Left forelimb (tissue), 1 donor: Measurements from ENCODE around the gene LIN52.

Experiments
- DNase-seq: peaks from one replicate; pipeline ENCODE4 v3.0.0-alpha.2; 2018; ENCODE audit warnings: low spot score

LIN52 gene

GRCh38 chr14:74194506-74195274 lies 109.9 kb downstream of the LIN52 start:
- DNase-seq = no peak

DNA sequence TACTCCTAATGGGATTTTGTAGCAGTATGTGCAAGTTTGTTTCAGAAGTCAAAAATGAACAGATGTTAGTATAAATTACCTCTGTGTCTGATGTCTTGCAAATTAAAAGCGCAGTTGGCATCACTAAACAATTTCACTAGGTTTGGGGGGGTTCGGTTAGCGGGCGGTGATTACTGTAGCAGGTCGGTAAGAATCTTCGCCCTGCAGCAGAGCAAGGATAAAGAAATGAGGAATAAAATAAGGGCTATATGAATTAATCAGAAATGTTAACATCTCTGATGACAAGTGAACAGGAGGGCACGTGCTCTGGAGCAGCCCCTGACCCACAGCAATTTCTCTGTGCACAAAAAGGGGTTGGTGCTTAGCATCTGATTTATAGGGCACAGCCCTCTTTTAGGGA lies 110.9 kb downstream of the LIN52 start:
- no peak for DNase-seq

DNA sequence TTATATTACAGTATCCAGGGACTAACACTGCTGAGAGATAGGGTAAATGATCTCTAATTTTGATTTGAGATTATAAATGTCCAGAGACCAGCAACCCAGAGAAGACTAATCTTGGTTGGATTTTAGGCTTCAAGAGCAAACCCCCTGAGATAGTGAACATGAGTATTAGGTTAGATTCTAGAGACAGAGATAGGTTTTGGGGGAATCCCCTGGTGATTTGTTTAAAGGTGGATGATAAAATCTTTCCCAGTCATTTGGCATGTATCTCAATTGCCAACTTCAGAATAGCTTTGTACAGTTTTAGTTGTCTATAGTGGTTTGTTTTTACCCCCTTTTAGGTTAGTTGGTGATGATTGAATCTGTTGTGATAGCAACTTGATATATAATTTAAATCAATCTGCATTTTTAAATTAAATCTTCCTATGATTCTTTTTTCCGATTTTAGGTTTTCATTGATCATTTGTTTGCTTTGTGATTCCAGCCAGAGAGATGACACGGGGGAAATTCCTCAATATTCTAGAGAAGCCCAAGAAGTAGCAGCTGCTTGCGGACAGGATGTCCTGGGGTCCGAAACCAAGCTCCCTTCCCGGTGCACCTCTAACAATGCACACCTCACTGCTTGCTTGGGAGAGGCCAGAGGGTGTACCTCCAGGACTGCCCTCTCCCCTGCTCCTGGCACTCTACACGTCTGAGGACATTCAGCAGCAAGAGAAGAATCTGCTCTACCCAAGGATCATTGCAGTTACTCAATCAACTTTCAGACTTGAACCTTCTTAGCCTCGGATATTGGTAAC lies 113.9 kb downstream of the LIN52 start:
- DNase-seq = no peak

GRCh38 chr14:74202113-74202512 lies 117.4 kb downstream of the LIN52 start:
- DNase-seq = no peak

- no peak for DNase-seq
Measured at GRCh38 chr14:74203639-74204038, 118.9 kb downstream of the LIN52 start.

GRCh38 chr14:74204491-74204890 lies 119.7 kb downstream of the LIN52 start:
- no peak for DNase-seq

DNA sequence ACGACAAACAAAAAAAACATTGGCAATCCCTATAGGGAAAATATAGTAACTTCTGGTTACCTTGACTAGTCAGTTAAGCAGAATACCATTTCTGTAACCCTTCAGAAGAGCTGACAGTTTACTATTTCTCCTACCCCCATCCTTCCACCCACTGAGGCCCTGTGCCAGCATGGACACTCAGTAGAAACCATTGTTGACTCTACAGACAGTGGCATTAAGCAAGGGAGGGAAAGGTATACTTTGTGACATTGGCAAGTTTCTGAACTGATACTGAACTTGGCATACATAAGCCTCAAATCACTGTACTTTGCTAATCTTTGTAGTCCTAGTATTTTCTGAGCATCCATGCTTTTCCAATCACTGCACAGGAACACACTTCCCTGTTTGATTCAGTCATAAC lies 121.1 kb downstream of the LIN52 start:
- no peak for DNase-seq

- no peak for DNase-seq
Measured at GRCh38 chr14:74207943-74208342, 123.2 kb downstream of the LIN52 start.

- DNase-seq = no peak
Measured at GRCh38 chr14:74208642-74209041, 123.9 kb downstream of the LIN52 start.

DNA sequence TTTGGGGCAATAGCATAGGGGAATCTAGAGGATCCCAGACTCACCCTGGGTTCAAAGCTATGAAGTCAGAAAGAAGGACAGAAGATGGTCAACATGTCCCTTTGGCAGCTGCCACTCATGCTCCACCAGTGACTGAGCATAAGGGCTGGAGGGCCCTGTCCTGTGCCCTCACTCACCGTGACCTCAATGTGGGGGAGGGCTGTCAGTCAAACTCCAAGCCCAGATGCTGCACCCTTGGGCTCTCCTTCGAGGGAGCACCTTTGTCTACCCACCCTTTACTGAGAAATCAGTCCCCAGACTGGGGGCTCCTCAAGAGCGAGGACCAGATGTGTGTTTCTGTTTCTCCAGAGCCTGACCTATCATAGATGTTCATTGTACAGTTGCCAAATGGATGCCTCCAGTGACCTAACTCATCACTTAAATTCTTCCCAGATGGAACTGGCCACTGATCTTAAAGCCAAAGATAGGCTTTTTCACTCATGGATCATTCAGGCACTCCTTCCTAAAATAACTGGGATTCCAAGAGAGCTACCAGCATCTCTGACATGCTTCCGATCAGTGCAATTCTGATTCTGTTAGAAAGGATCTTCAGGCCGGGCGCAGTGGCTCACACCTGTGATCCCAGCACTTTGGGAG lies 127.3 kb downstream of the LIN52 start:
- DNase-seq = no peak

GRCh38 chr14:74213907-74214803 lies 129.4 kb downstream of the LIN52 start:
- no peak for DNase-seq

GRCh38 chr14:74216671-74217070 lies 131.9 kb downstream of the LIN52 start:
- no peak for DNase-seq

DNA sequence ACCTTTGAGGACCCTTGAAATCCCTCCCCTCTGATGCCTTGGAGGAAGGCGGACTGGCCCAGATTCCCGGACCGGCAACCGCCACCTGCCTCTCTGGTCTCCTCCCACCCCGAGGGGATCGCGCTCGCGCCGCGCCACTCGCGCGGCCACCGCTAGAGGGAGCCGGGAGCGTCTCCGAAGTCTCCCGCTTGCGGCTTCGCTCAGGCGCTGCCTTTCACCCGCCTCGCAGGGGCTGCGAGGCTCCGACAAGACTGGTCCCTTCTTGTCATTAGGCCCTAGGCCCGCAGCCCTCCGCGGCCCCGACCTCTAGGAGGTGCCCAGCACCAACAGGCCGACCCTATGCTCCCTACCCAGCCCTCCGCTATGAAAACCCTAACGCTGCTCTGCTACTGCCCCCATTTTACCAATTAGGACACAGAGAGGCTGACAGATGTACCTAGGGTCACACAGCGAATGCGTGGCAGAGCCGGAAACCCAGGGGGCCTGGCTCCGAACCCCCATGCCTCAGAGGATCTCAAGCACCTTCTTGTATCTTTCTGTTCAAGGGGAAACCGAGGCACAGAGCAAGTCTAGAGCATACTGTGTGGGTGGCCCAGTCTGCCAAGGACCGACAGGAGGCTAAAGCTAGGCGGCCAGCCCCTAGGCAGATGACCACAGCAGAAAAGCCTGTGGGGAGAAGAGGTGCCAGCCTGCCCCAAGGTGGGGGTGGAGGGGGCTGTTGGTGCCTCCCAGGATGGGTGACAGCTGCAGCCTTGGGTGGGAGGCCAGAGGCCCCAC lies 133.1 kb downstream of the LIN52 start:
- peak; percentile 83 for DNase-seq

DNA sequence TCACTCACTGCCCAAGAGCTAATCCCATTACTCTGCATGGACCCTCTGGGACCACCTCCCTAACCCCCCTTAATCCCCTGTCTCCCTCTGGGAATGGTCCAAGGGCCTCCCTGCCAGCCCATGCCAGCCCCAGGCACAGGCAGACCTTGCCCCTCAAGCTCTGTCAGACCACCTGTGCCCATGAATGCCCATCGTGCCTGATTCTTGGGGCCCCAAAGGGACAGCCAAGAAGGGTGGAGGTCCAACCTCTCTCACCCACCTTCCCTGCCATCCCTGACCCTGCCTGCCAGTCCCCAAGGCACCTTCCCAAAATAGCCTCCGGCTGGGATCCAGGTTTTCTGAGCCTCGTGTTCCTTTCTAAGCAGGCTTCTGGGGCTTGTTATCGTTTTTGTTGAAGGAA lies 133.7 kb downstream of the LIN52 start:
- no peak for DNase-seq

DNA sequence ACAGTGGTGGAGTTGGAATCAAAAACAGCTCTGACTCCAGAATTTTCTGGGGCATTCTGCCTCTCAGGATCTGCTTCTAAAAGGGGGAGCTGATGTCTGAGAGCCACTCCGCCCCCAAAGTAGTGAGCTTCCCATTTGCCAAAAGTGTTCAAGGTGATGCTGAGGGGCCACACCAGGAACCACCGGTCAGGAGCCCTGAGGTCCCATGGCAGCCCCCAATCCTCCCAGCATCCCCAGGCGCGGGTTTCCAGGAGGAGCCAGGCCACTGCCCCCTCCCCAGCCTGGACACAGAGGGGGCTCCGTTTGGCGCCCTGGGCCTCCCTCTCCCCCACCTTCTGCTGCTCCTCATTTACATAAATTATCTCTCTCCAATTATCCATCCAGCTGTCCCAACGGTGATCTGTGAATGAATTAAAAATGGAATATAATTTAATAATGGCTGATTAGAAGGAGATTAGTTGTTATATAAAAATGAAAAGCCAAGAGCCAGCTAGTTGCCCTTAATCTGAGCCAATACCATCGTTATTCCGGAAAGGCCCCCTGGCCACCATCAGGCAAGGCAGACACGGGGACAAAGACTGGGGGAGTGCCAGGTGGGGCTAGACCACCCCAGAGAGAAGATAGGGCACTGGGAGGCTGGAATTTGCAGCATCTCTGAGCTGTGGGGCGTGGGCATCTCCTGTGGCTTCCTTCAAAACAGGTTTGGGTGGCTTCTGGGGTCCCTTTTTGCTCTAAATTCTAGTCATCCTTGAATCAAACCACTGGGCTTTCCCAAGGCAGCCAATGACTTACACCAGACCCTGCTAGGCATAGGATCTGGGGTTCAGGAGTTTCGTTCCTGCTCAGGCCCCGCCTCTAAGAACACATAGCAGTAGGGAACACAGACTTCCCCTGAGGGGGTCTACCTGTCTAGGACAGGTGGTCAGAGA lies 134.8 kb downstream of the LIN52 start:
- no peak for DNase-seq

GRCh38 chr14:74220991-74221390 lies 136.2 kb downstream of the LIN52 start:
- no peak for DNase-seq

DNA sequence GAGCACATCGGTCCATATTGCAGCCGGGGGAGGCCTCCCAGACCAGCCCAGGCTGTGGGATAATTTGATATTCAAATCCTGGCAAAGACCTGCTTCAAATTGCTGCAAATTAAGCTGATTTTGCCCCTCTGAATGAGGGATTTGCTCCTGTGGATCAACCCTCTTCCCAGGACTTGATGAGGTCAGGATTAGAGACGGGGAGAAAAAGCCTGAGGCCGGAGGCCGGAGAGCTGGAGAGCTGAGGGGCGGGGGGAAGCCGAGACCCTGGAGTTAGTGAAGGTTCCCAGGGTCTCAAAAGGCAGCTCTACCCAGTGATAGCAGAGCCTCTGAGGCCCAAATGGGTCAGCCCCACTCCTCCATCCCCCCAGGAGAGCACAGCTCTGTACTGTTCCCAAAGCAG lies 137.0 kb downstream of the LIN52 start:
- no peak for DNase-seq

DNA sequence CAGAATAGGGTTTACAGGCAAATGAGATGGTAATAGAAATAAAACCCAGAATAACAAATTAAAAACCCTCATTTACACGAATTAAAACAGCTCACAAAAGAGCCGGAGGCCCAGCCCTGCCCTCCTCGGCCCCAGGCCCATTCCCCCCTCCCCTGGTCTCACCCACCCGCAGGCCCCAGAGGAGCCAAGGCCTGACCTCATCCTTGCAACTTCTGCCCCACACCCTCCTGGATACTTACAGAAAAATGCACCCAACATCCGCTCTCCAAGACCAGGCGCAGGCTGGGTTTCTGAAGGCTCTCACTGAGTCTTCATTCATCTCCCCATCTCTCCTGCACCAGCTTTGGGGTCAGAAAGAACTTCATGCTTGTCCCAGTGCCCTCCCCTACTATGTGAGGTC lies 138.3 kb downstream of the LIN52 start:
- no peak for DNase-seq

- DNase-seq = no peak
Measured at GRCh38 chr14:74231784-74232183, 147.0 kb downstream of the LIN52 start.

DNA sequence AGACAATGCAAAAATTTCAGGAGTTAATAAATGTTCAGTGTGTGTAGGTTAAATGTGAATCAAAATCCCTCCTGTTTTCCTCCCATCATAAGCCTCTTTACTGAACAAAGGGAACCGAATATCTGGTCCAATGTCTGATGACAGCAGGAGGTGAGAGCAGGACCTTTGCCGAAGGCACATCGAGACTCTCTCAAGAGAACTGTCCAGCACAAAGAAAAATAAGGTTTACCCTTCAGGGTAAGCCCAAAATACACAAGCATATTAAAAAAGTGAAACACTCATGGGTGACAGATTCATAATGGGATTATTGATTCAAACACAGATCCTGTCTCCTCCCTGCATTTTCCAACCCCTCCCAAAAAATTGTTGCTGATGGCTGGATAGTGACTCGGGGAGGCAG lies 150.3 kb downstream of the LIN52 start:
- no peak for DNase-seq
